Stimulated activated naive CD4-positive, alpha-beta T cell (primary cell): ENCODE measurements around the gene LAMA2.
A peak's percentile ranks its signal among the peaks of the same experiment; 100 is the strongest.

ENCODE experiments used
- DNase-seq, 6 experiments: peaks; one replicate each; lab custom pipeline; 2025; lab: John Stamatoyannopoulos, UW

LAMA2 gene

DNA sequence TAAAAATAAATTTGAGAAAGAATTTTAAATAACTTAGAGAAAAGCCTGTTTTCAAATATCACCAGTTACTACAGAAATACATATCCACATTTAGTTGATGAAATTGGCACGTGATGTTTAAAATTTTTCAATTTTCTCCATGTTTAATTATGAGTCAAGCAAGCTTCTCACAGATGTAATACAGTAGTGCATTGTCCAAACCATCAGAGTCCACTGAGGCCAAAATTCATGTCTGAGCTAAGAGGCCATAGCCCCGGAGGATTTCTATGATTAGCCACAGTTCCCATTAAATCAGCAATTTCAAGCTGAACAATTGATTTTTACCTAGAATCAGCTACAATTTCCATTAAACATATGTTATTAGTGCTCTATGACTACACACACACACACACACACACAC, 387.0 kb downstream of the LAMA2 start:
- DNase-seq: no peak

DNA sequence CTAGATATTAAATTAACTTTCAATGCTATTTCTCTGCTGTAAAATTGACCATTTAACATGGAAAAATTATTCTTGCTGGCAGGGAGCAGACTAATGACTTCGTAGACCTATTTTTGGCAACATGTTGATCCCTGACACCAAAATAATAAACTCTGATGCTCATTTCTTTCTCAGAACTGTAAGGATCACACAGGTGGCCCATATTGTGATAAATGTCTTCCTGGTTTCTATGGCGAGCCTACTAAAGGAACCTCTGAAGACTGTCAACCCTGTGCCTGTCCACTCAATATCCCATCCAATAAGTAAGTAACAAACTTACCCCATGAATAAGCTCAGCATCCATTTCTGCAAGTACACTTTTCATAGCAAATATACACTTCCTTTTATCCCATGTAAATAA, 387.5 kb downstream of the LAMA2 start:
- no peak for DNase-seq

DNA sequence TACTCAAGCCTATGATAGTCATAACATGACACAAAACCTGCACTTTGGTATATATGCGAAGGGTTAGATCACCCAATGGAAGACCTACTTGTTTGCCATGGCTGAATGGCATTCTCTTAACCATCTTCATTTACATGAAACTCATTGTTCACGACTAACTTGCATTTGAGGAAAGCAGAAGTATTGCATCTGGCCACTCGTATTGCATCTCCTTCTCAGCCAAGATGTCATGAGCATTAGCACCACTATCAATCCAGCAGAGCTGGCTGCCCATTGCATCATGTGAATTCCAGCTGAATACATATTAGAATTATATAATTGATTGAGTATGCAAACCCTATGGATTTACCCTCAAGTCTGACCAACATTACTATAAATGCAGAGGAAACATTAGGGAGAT, 390.2 kb downstream of the LAMA2 start:
- DNase-seq: no peak

DNA sequence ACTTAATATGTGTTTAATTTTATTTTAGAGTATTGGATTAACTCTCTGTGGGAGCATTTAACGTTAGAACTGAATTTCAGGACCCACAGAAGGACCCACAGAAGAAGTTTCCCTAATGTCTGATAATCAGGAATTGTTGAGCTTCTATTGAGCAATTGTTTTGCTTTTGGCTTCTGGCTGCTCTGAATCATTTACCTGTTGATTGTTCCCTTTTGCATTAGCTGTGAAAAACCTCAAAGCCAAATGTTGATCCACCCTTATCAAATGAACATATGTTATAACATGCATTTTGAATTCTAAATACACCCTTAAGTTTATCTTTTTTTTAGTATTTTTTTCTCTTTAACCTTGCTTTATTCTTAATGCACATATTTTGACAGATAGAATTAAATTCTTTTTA, 393.5 kb downstream of the LAMA2 start:
- DNase-seq: no peak

DNA sequence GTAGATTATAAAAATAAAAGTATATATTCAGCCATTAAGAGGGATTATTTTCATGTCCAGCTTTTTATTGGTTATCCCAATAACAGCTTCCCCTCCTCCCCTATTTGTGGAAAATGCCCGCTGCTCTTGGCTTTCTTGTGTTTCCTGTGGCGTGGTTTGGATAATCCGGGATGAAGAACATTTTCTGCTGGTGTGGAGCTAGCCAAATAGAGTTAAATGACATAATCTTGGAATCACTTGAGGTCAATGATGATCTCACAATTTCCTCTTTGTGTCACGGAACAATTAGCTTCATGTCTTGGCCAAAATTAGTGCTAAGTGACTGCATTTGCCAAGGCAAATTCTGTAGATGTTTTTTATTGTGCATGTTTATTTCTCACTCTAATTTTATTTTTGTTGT, 394.0 kb downstream of the LAMA2 start:
- no peak for DNase-seq

DNA sequence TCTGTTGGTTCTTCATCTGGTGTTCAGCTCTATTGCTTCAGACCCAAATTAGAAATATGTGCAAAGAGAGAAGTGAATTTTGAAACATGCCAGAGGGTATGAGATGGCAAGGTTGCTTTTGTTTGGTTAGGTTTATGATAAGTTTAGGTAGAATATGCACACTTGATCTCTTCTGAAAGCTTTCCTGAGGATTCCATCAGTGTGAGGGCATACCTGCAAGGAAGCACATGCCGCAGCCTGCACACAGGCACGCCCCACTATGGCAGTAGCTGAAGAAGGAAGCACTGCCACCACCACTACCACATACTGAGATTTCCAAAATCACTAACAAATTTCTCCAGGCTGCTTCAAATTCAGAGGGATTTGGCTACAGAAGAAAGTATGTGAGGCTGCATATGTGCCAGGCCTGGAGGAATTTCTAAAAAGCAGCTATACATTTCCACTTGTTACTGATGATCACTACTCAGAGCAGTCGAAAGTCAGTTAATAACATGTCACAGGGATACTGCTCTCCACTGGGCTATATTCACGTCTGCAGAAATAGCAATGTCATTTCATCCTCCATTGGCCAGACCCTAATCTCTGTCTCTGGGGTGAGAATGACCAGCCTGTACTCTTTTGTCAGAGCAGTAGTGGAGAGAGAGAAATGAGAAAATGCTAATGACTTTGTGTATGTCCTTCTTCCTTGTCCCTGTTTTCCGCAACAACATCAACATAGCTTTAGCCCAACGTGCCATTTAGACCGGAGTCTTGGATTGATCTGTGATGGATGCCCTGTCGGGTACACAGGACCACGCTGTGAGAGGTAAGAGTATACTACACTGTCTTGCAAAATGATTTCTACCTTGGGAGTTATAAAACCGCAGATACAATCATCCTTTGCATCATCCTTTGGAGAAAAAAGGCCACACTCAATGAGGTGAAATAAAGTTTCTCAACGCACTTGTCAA, 396.7 kb downstream of the LAMA2 start:
- no peak for DNase-seq

DNA sequence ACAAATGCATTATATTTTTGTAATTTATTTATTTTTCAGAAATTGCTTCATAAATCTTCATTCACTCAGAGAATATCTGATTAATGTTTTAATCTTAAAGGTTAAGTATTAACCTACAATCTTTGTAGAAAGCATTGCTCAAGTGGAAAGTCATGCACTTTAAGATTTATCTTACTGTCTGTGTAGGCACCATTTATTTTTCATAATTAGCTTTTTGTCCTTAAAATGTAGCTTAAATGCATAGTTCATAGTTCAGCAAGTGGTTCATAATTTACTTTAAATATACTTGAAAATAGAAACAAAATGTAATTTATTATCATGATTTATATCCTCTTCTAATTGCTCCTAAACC, 397.3 kb downstream of the LAMA2 start:
- DNase-seq: no peak

DNA sequence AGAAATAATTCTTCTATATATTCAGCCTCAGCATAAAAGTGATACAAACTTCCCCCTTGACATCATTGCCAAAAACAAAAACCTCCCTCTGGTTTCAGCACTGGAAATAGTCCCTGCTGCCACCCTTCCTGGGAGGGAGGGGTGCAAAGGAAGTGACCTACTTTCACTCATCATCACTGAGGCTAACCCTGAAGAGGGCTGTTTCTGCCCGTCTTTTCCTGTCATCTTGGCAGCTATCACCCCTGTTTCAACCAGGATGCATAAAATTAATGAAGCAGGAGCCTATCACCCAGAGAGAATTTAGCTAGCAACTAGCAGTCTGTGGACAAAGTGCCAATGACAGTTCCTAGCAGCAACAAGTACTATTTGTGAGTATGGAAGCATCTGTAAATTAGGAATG, 397.8 kb downstream of the LAMA2 start:
- peak in 3 of 6 experiments; percentile 3 to 15 (median 3) for DNase-seq

DNA sequence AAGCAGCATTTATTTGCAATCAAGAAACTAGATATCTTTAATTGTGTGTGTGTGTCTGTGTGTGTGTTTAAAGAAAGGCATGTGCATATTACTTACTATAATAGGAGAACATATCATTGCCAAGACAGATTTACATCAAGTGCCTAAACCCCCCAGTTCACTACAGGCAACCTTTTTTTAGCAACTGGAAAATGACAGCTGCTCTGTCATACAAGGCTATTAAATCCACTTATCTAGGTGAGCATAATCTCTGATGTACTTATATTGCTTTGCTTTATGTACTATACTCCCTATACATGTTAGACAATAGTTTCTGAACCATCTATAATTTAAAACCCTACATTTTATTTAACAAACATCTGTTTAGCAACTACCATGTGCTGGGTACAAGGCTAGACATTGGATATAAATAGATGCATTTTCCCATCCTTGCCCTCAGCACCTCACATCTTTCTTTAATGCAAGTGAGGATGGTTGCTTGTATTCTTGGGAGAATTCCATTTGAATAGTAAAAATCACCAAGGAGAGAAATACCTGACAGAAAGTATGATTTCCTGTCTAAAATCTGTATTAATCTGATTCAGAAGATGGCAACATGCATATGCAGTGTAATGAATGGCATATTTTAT, 398.3 kb downstream of the LAMA2 start:
- DNase-seq: no peak

DNA sequence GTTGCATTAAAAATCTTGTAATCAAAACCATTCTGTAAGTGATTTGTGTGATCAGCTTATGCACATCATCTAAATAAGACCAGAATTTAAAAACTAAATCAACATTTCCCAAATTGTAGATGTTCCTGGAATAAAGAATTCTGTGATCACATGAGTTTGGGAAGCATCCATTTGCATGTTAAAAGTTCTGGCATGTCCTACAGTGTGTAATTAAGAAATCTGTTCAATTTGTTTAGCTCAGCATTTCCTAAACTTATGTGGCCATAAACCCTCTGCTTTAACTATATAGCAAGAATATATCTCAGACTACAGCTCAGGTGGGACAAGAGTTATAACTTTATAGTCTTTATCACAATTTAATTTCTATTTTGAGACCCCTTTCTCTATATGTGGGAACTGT, 399.1 kb downstream of the LAMA2 start:
- DNase-seq: no peak

DNA sequence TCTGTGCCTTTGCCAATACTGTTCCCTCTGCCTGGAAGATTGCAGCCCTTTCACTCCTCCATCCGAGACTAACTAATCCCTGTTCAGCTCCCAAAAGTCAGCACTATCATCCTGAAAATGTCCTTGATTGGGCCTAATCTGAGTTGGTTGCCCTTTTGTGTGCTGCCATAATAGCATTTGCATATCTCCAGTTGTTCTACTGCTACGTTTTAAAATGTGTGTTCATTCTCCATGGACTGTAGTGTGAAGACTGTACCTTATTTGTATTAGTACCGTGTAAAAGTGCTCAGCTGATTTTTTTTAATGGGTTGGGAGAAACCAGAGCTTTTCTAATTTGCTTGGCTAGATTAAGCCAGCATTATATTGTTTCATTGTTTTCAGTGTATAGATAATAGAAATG, 401.3 kb downstream of the LAMA2 start:
- DNase-seq: no peak

DNA sequence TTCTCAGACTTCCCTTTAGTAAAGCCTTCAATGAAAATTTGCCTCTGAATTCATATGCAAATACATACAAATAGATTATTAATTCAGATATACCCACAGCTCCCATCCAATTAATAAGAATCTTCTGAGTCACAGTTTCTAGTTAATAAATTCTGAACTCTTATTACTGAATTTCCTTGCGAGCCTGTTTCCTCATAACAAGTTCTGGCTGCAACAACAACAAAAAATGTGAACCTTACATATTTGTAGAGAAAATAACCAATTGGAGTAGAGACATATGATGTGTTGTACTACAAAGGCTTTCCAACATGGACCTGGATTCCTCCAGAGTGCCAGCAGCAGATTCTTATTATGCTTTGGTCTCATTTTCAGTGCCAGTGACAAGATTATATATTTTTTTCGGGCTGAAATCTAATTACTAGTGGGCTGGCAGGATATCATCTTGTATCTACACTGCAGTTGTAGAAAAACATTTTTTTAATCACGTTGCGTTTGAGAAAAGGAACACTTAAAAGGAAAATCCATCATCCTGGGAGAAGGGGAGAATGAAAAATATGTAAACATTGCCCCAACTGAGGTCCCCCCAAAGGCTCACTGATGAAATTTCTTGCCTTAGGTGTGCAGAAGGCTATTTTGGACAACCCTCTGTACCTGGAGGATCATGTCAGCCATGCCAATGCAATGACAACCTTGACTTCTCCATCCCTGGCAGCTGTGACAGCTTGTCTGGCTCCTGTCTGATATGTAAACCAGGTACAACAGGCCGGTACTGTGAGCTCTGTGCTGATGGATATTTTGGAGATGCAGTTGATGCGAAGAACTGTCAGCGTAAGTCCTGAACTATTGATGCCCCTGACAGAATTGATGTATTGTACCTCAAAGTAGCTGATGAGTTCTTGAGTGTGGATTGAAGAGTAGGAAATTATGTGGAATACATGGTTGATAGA, 404.6 kb downstream of the LAMA2 start:
- no peak for DNase-seq

DNA sequence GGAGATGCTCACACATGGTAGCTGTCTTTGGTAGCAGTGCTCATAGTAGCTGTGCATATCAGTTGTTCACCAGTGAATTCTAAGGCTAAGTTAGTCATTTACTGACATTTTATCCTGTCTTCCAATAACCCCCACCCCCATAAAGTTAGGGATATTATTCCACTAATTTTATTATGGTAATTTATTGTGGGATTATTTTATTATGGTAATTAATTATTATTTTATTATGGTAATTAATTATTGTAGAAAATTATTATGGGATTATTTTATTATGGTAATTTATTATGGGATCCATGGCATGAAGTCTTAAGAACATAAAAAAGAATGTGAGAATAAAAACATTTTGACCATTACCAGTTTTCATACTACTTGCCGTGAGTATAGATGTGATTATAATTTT, 406.5 kb downstream of the LAMA2 start:
- no peak for DNase-seq

DNA sequence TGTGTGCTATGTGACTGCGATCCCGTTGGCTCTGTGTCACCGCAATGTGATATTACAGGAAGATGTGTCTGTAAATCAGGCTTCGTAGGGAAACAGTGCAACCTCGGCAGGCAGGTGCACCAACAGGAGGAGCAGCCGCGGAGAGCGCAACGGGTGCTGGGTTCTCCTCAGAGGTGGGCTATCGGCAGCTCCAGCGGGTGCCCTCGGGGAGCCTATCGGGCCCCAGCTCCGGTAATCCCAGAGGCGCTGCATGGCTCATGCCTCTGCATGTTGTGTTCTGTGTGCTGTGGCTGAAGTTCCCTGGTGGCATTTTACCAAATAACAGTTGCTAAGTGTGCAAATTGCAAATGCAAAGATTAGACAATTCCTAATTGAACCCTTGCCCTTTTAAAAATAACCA, 409.9 kb downstream of the LAMA2 start:
- no peak for DNase-seq

DNA sequence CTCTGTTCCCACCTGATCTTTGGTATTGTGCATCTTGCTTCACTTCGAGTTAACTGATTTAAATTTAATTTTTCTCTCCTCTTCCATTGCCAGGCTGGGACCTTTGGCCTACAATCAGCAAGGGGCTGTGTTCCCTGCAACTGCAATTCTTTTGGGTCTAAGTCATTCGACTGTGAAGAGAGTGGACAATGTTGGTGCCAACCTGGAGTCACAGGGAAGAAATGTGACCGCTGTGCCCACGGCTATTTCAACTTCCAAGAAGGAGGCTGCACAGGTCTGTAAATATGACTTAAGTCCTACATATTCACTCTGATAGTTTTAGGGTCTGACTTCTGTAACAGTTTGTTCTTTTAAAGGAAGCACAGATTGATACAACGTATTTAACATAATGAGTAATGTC, 414.7 kb downstream of the LAMA2 start:
- DNase-seq: no peak

DNA sequence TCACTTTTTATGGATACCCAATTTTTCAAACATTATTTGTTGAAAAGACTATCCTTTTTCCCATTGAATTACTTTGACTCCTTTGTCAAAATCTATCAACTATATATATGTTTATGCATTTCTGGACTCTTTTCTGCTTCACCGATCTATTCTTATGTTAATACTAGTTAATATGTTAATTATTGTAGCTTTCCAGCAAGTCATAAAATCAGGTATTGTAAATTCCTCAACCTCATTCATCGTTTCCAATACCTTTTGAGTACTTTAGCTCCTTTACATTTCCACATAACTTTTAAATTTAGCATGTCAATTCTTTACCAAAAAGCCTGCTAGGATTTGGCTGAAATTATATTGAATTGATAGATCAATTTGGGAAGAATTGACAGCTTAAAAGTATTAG, 419.7 kb downstream of the LAMA2 start:
- DNase-seq: no peak

DNA sequence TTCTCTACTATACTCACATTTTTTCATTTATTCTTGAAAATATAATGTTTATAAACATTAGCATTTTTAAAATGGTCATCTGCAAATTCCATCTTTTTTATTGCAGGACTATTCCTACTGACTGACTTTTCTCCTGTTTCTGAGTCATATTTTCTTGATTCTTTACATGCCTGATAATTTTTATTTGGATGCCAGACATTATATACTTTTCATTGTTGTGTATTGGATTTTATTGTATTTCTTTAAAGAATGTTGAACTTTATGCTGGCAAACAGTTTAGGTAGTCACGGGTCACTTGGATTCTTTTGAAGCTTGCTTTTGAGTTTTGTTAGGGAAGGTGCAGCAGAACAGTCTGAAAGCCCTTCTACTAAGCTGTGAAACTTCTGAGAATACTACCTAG, 423.9 kb downstream of the LAMA2 start:
- no peak for DNase-seq

DNA sequence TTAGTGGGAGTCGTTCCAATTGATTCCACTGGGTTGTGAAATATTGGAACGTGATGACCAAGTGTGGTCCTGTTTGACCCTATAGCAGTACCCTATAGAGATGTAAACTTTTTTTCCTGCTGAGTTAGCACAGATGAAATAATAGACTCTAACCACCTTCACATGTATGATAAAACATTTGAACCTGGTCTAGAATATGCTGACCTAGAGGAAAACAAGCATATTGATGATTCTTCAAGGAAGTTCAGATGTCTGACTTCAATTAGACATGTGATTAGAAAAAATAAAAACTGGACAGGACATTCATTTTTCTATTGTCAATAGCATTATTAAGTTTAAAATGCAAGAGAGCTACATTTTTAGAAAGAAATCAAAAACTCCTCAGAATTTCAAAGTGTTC, 424.9 kb downstream of the LAMA2 start:
- no peak for DNase-seq

DNA sequence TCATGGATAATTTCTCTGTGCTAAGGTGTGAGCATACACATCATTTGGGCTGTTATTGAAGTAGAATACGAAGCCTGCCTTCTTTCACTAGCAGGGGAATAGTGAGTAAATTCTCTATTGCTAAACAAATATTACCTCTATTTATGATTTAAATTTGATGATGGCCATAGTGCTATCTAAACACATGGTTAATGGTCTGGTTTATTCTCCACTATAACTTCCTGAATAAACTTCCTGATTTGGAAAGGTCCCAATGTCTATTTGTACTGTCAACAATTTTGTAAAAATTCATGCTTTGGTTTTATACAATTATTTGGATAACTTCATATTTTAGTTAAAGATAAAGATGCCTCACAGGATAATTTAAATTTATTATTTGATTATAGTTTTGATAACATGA, 426.2 kb downstream of the LAMA2 start:
- no peak for DNase-seq

DNA sequence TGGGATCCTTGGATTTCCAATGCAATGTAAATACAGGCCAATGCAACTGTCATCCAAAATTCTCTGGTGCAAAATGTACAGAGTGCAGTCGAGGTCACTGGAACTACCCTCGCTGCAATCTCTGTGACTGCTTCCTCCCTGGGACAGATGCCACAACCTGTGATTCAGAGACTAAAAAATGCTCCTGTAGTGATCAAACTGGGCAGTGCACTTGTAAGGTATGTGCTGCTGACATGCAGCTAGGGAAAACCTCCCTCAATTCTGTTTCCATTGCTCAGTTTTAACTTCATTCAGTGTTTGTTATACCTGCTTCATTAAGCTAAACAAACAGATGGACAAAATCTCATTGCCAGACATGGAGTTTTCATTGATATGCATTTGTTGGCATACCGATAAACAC, 429.9 kb downstream of the LAMA2 start:
- DNase-seq: no peak

DNA sequence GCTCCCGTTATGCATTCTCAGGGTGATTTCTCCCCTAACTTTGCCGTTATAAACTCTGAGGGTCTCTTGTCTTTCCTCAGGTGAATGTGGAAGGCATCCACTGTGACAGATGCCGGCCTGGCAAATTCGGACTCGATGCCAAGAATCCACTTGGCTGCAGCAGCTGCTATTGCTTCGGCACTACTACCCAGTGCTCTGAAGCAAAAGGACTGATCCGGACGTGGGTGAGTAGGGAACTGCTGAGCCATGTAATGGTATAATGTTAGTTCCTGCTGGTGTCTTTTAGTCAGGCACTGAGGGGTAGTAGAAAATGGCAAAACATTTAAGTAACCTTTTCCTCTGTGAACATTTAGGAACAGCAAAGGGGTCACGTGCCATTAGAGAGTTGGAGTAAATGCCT, 431.6 kb downstream of the LAMA2 start:
- DNase-seq: no peak

DNA sequence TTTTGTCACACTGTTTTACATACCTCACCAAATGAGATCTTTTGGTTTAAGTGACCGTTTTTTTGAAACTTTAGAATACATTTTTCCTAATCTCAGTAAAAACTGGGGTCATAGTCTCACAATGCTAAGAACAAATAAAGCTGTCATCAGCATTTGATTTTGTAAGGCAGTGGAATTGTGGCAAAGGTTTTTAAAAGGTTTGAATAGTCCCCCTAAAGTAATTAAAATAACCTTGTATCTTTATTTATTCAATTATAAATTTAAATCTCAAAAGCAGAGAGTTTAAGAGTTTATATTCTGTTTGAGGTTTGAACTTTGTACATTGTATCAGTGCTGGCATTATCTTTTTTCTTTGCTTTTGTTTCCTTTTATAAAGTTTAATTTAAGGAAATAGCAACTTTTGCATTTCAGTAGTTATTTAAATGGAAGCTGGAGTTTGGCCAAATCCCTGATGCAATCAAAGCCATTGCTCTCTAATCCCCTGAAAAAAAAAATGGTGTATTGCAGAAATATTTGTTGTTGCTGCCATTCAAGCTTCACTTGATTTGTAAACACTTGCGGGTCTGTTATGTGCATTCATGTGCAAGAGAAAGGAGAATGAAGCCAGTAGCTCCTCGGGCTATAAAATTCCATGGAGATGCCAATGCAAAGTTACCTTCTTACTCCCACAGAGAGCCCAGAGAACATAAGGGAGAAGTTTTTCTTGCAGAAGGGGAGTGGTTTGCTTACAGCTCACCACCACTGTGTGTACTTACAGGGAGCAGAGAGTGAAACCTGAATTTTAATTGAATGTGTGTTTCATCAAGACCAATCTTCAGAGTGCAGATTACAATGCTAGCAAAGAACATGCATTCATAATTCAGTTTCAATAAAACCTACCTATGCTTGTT, 435.2 kb downstream of the LAMA2 start:
- DNase-seq: no peak
